Upper lobe of left lung (tissue), 6 donors: Measurements from ENCODE around the gene KIF1A. TPM values are rescaled to one million over a fixed set of nuclear protein-coding genes. Genes with fewer than 3 reads are reported as not detected.

Experiments
- ATAC-seq, 2 donors: fragments of 200-7000 bp; cut with Tn5 transposase; one replicate each; pipeline ENCODE4 v1.9.1; 2022; ENCODE audit warnings: mild to moderate bottlenecking in 2 of 2, moderate library complexity in 2 of 2; ENCODE audit not compliant: low FRiP score in 2 of 2
- DNase-seq, 2 donors: peaks; one replicate each; pipeline ENCODE4 v3.0.0-alpha.2; 2019 to 2020
- H3K27ac ChIP-seq, 4 donors: fragments of 200-600 bp; sonication (generic); one replicate each; pipeline ENCODE4 v1.5.1; 2016 to 2019
- H3K27me3 ChIP-seq, 4 donors: fragments of 200-600 bp; sonication (generic); one replicate each; pipeline ENCODE4 v1.5.1; 2017 to 2019
- H3K36me3 ChIP-seq, 4 donors: fragments of 200-600 bp; sonication (generic); one replicate each; pipeline ENCODE4 v1.5.1; 2016 to 2019
- H3K4me1 ChIP-seq, 4 donors: fragments of 200-600 bp; sonication (generic); one replicate each; pipeline ENCODE4 v1.5.1; 2018 to 2019
- H3K4me3 ChIP-seq, 4 donors: fragments of 200-600 bp; sonication (generic); one replicate each; pipeline ENCODE4 v1.5.1; 2017 to 2019; ENCODE audit warnings: mild to moderate bottlenecking in 2 of 4, moderate library complexity in 1 of 4
- H3K9me3 ChIP-seq, 4 donors: fragments of 200-600 bp; sonication (generic); one replicate each; pipeline ENCODE4 v1.5.1; 2018 to 2019
- CTCF ChIP-seq, 6 experiments: fragments of 450-650 bp in 4 of 6; fragments of 200-600 bp in 2 of 6; sonication (generic) in 2 of 6; IDR thresholded peaks; one replicate each; pipeline ENCODE4 v1.5.1; 2016 to 2019; ENCODE audit warnings: antibody characterized with exemption in 6 of 6
- EP300 ChIP-seq, 4 donors: sonication (generic); formaldehyde crosslinking; IDR thresholded peaks; one replicate each; pipeline ENCODE4 v1.5.1; 2017; ENCODE audit warnings: antibody characterized with exemption in 4 of 4, control low read depth in 2 of 4
- POLR2A ChIP-seq, 4 donors: fragments of 450-650 bp; IDR thresholded peaks; one replicate each; pipeline ENCODE4 v1.5.1; 2016 to 2017; ENCODE audit warnings: antibody characterized with exemption in 4 of 4, mild to moderate bottlenecking in 2 of 4
- POLR2AphosphoS5 ChIP-seq, 2 donors: sonication (generic); formaldehyde crosslinking; IDR thresholded peaks; one replicate each; pipeline ENCODE4 v1.5.1; 2017; ENCODE audit warnings: antibody characterized with exemption in 2 of 2
- WGBS, 2 donors: methylation state at CpG; one replicate each; pipeline ENCODE4 v1.1.5; 2017 to 2018; 5-methylcytosine and 5-hydroxymethylcytosine counted together
- total RNA-seq, 6 donors: library from RNA; depleted of rRNA in 4 of 6; stranded (reverse); fragments of >200 nt in 4 of 6; gene quantifications; one replicate each; pipeline versions ENCODE4 v1.1.0 to v1.2.1, GENCODE V29; 2016 to 2021
- donor health status: DM: no; HTN: no; CAD: no; lungs with moderate emphysema.
- donor health status: DM: no; HTN: yes; CAD: no; lungs with severe emphysema.

The KIF1A gene
- total RNA-seq, 6 donors from 2014 or later: 0.15 to 1.2 (median 0.35) TPM; not detected in 2

- WGBS, 2 donors: 90% methylated on average over 14 of the region's 25 CpGs; no CpG with 5 or more reads in 1 of the 2 donors
- TF ChIP-seq CTCF (IDR thresholded peaks at IDR 0.05) (no peak), POLR2AphosphoS5 (IDR thresholded peaks at IDR 0.05) (no peak), EP300 (IDR thresholded peaks at IDR 0.05) (no peak), POLR2A (IDR thresholded peaks at IDR 0.05) (no peak)
- no peaks in the 10 kb centered on the region for H3K36me3 ChIP-seq
- no peaks in the 10 kb centered on the region for H3K27me3 ChIP-seq
- H3K4me1 ChIP-seq: no peaks in the 10 kb centered on the region
- no peak overlapping the region for H3K4me3 ChIP-seq
- H3K9me3 ChIP-seq: no peaks in the 10 kb centered on the region
- H3K27ac ChIP-seq: no peak overlapping the region
- DNase-seq (peak in 1 of 2 donors; percentile 75), ATAC-seq (no peak)
Measured at GRCh38 chr2:240784629-240785423, 35.2 kb downstream of the KIF1A start.

- WGBS, 2 donors: 93 to 94% methylated on average over 9 to 36 of the region's 36 CpGs
- H3K4me1 ChIP-seq: no peaks in the 10 kb centered on the region
- H3K9me3 ChIP-seq: no peaks in the 10 kb centered on the region
- no peak overlapping the region for H3K4me3 ChIP-seq
- no peak overlapping the region for H3K27ac ChIP-seq
- TF ChIP-seq CTCF (IDR thresholded peaks at IDR 0.05) (no peak), EP300 (IDR thresholded peaks at IDR 0.05) (no peak), POLR2AphosphoS5 (IDR thresholded peaks at IDR 0.05) (no peak), POLR2A (IDR thresholded peaks at IDR 0.05) (no peak)
- ATAC-seq: no peak
- H3K27me3 ChIP-seq: no peaks in the 10 kb centered on the region
- no peaks in the 10 kb centered on the region for H3K36me3 ChIP-seq
- DNase-seq: peak in 1 of 2 donors; percentile 66
Measured at GRCh38 chr2:240783819-240784621, 36.0 kb downstream of the KIF1A start.

- no peak for ATAC-seq
- 89 to 90% methylated on average over 3 to 32 of the region's 32 CpGs for WGBS, 2 donors
- no peak for TF ChIP-seq POLR2AphosphoS5 (IDR thresholded peaks at IDR 0.05)
- no peak for TF ChIP-seq POLR2A (IDR thresholded peaks at IDR 0.05)
- no peak for TF ChIP-seq EP300 (IDR thresholded peaks at IDR 0.05)
- TF ChIP-seq CTCF (IDR thresholded peaks at IDR 0.05): no peak
Measured at GRCh38 chr2:240782886-240783818, 36.9 kb downstream of the KIF1A start.

GRCh38 chr2:240782221-240782885, 37.7 kb downstream of the KIF1A start:
- ATAC-seq (no peak), DNase-seq (peak in 1 of 2 donors; percentile 79)
- no peaks in the 10 kb centered on the region for H3K27me3 ChIP-seq
- H3K4me3 ChIP-seq: no peak overlapping the region
- WGBS, 2 donors: 89 to 91% methylated on average over 36 to 43 of the region's 43 CpGs
- H3K4me1 ChIP-seq: no peaks in the 10 kb centered on the region
- no peak for TF ChIP-seq POLR2AphosphoS5 (IDR thresholded peaks at IDR 0.05)
- TF ChIP-seq POLR2A (IDR thresholded peaks at IDR 0.05): no peak
- no peak for TF ChIP-seq EP300 (IDR thresholded peaks at IDR 0.05)
- TF ChIP-seq CTCF (IDR thresholded peaks at IDR 0.05): no peak
- H3K9me3 ChIP-seq: no peaks in the 10 kb centered on the region
- H3K27ac ChIP-seq: no peak overlapping the region
- no peaks in the 10 kb centered on the region for H3K36me3 ChIP-seq

More at GRCh38 chr2:240782886-240783818, 36.9 kb downstream of the KIF1A start:
- Histone ChIP-seq H3K4me3 (no peak overlapping the region), H3K9me3 (no peaks in the 10 kb centered on the region), H3K27ac (no peak overlapping the region), H3K36me3 (no peaks in the 10 kb centered on the region), H3K4me1 (no peaks in the 10 kb centered on the region), H3K27me3 (no peaks in the 10 kb centered on the region)
- DNase-seq: peak in 1 of 2 donors; percentile 73
